ENCODE results near the gene PAX6.

Gene PAX6

DNA sequence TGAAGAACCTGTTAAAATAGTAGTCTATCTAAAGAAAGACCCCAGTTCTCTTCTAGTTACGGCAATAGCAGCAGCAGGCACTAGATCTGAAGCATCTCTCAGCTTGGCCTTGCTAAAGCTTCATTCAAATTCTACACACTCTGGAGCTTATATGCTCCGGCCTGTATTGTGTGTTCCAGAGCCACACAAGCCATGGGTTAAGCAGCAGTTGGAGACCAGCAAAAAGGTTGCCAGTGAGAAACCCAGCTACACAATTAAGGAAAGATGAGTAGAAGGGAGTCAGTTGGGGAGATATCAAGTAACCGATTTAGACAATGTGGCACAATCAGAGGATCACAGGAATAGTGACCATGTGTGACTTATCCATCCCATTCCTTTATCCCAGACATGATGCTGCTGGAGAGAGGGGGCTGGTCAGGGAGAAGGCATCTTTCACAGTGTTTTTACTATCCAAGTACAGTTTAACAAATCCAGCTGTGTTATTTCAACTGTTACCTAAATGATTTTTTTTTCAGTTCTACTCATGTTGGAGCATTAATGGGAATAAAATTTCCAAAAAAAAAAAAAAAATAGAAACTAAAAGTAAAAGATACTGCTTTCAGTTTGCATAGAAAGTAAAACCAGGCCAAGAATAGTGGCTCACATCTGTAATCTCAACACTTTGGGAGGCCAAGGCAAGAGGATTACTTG, 41.0 kb downstream of the PAX6 start:
- in situ Hi-C loops (cut with MboI; ENCODE audit: low pct_unique_long_range_greater_than_20kb, low sequenced_read_pairs, unreplicated experiment) = no loop called here
- TF ChIP-seq, protein P1, sequence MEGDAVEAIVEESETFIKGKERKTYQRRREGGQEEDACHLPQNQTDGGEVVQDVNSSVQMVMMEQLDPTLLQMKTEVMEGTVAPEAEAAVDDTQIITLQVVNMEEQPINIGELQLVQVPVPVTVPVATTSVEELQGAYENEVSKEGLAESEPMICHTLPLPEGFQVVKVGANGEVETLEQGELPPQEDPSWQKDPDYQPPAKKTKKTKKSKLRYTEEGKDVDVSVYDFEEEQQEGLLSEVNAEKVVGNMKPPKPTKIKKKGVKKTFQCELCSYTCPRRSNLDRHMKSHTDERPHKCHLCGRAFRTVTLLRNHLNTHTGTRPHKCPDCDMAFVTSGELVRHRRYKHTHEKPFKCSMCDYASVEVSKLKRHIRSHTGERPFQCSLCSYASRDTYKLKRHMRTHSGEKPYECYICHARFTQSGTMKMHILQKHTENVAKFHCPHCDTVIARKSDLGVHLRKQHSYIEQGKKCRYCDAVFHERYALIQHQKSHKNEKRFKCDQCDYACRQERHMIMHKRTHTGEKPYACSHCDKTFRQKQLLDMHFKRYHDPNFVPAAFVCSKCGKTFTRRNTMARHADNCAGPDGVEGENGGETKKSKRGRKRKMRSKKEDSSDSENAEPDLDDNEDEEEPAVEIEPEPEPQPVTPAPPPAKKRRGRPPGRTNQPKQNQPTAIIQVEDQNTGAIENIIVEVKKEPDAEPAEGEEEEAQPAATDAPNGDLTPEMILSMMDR (IDR thresholded peaks at IDR 0.05; ENCODE audit: extremely low read depth, insufficient read depth, missing control alignments) = no peak
- DNase-seq (ENCODE audit: low spot score) = no peak

GRCh38 chr11:31768749-31769640, 42.1 kb downstream of the PAX6 start:
- DNase-seq (ENCODE audit: low spot score) = no peak
- in situ Hi-C loops (cut with MboI; ENCODE audit: low pct_unique_long_range_greater_than_20kb, low sequenced_read_pairs, unreplicated experiment) = no loop called here

GRCh38 chr11:31767685-31768084, 43.4 kb downstream of the PAX6 start:
- no peak for DNase-seq (ENCODE audit: low spot score)
- TF ChIP-seq, protein P1 (IDR thresholded peaks at IDR 0.05; ENCODE audit: extremely low read depth, insufficient read depth, missing control alignments) = no peak
- in situ Hi-C loops (cut with MboI; ENCODE audit: low pct_unique_long_range_greater_than_20kb, low sequenced_read_pairs, unreplicated experiment) = no loop called here

More at GRCh38 chr11:31768749-31769640, 42.1 kb downstream of the PAX6 start:
- TF ChIP-seq, protein P1 (IDR thresholded peaks at IDR 0.05; ENCODE audit: extremely low read depth, insufficient read depth, missing control alignments) = no peak

- in situ Hi-C loops (cut with MboI; ENCODE audit: low pct_unique_long_range_greater_than_20kb, low sequenced_read_pairs, unreplicated experiment) = no loop called here
- TF ChIP-seq, protein P1 (IDR thresholded peaks at IDR 0.05; ENCODE audit: extremely low read depth, insufficient read depth, missing control alignments) = no peak
- DNase-seq (ENCODE audit: low spot score) = no peak
Measured at GRCh38 chr11:31767066-31767465, 44.1 kb downstream of the PAX6 start.

DNA sequence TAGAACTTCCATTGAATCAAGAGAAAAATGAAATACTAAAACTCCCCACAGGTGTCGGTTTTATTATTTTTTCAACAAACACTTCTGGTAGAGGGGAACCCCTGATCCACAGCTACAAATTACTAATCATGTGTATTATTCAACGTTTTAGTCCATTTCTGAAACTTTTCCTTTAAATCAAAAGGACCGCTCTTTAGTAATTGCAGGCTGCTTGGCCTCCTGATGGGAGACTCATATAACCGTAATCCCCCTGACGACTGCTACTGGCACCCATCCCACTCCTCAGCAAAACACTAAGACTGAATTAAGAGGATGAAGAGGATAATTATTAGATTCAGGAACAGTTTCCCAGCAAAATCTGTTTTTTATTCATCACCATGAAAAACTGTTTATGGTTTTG, 46.4 kb downstream of the PAX6 start:
- TF ChIP-seq, protein P1 (IDR thresholded peaks at IDR 0.05; ENCODE audit: extremely low read depth, insufficient read depth, missing control alignments) = no peak
- no peak for DNase-seq (ENCODE audit: low spot score)
- in situ Hi-C loops (cut with MboI; ENCODE audit: low pct_unique_long_range_greater_than_20kb, low sequenced_read_pairs, unreplicated experiment) = no loop called here

DNA sequence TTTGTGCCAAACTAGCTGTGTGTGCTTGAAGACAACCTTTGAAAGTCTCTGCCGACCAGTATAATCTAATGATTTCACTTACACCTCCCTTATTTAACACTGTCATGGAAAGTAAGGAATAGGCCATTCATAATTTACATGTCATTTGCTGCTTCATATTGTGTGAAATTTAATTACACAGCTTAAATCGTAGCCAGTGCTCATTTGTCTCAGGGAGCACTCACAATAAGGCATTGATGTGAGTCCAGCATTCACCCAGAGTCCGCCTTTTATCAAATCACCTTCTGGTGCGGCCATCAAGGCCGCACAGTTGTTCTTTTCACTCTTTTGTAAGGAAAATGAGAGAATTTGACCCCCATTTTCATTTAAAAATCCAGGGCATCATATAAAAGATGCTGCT, 46.9 kb downstream of the PAX6 start:
- TF ChIP-seq, protein P1 (IDR thresholded peaks at IDR 0.05; ENCODE audit: extremely low read depth, insufficient read depth, missing control alignments) = no peak
- DNase-seq (ENCODE audit: low spot score) = no peak
- in situ Hi-C loops (cut with MboI; ENCODE audit: low pct_unique_long_range_greater_than_20kb, low sequenced_read_pairs, unreplicated experiment) = no loop called here

Data from GM13977 (cell line).